ENCODE data around the gene KIF3A.

KIF3A gene

GRCh38 chr5:132655821-132656773 lies 81.2 kb downstream of the KIF3A start:
- peak; percentile 23 for DNase-seq (ENCODE audit: low read depth)
- TF ChIP-seq CTCF (conservative IDR thresholded peaks at IDR 0.05; ENCODE audit: control insufficient read depth, insufficient read depth, low read depth, low read length) = no peak
- H3K4me3 ChIP-seq (ENCODE audit: control insufficient read depth, low read depth, low read length) = peak overlapping the region; percentile 32

GRCh38 chr5:132653716-132654115 lies 83.6 kb downstream of the KIF3A start:
- DNase-seq (ENCODE audit: low read depth) = no peak
- no peak overlapping the region for H3K4me3 ChIP-seq (ENCODE audit: control insufficient read depth, low read depth, low read length)
- TF ChIP-seq CTCF (conservative IDR thresholded peaks at IDR 0.05; ENCODE audit: control insufficient read depth, insufficient read depth, low read depth, low read length) = no peak

- no peak for DNase-seq (ENCODE audit: low read depth)
- no peak for TF ChIP-seq CTCF (conservative IDR thresholded peaks at IDR 0.05; ENCODE audit: control insufficient read depth, insufficient read depth, low read depth, low read length)
- H3K4me3 ChIP-seq (ENCODE audit: control insufficient read depth, low read depth, low read length) = no peak overlapping the region
Measured at GRCh38 chr5:132651838-132652469, 85.4 kb downstream of the KIF3A start.

- TF ChIP-seq CTCF (conservative IDR thresholded peaks at IDR 0.05; ENCODE audit: control insufficient read depth, insufficient read depth, low read depth, low read length) = no peak
- H3K4me3 ChIP-seq (ENCODE audit: control insufficient read depth, low read depth, low read length) = no peak overlapping the region
- no peak for DNase-seq (ENCODE audit: low read depth)
Measured at GRCh38 chr5:132648355-132648754, 89.0 kb downstream of the KIF3A start.

- H3K4me3 ChIP-seq (ENCODE audit: control insufficient read depth, low read depth, low read length) = no peak overlapping the region
- TF ChIP-seq CTCF (conservative IDR thresholded peaks at IDR 0.05; ENCODE audit: control insufficient read depth, insufficient read depth, low read depth, low read length) = no peak
- DNase-seq (ENCODE audit: low read depth) = no peak
Measured at GRCh38 chr5:132647473-132647872, 89.9 kb downstream of the KIF3A start.

GRCh38 chr5:132646583-132647266 lies 90.6 kb downstream of the KIF3A start:
- H3K4me3 ChIP-seq (ENCODE audit: control insufficient read depth, low read depth, low read length) = no peak overlapping the region
- DNase-seq (ENCODE audit: low read depth) = no peak
- TF ChIP-seq CTCF (conservative IDR thresholded peaks at IDR 0.05; ENCODE audit: control insufficient read depth, insufficient read depth, low read depth, low read length) = no peak
